ENCODE measurements around the gene ERRFI1.

DNA sequence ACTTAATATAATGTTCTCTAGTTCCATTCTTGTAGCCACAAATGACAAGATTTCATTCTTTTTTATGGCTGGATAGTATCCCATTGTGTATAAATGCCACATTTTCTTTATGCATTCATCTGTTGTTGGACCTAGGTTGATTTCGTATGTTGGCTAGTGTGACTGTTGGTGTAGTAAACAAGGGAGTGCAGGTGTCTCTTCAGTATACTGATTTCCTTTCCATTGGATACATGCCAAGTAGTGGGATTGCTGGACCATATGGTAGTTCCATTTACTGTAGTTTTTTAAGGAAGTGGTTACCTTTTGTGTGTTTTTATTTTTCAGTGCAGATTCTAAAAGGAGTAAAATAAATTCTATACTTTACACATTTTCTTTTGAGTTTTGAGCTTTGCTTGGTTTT lies 58.9 kb downstream of the ERRFI1 start:
- TF ChIP-seq, protein P1, sequence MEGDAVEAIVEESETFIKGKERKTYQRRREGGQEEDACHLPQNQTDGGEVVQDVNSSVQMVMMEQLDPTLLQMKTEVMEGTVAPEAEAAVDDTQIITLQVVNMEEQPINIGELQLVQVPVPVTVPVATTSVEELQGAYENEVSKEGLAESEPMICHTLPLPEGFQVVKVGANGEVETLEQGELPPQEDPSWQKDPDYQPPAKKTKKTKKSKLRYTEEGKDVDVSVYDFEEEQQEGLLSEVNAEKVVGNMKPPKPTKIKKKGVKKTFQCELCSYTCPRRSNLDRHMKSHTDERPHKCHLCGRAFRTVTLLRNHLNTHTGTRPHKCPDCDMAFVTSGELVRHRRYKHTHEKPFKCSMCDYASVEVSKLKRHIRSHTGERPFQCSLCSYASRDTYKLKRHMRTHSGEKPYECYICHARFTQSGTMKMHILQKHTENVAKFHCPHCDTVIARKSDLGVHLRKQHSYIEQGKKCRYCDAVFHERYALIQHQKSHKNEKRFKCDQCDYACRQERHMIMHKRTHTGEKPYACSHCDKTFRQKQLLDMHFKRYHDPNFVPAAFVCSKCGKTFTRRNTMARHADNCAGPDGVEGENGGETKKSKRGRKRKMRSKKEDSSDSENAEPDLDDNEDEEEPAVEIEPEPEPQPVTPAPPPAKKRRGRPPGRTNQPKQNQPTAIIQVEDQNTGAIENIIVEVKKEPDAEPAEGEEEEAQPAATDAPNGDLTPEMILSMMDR (IDR thresholded peaks at IDR 0.05; ENCODE audit: borderline replicate concordance, extremely low read depth, low read length, poor library complexity, severe bottlenecking): no peak
- no peak for TF ChIP-seq EZH2 (IDR thresholded peaks at IDR 0.05; ENCODE audit: borderline replicate concordance, low read depth, low read length, severe bottlenecking)

Data from DND-41 (cell line).